BLaER1 treated with 17β-estradiol and CSF1 and Interleukin-3, amounts not matched to agents 10 nM and 100 nM (cell line): Measurements from ENCODE around the gene GRPR.
"Not testable (repeated sequence)": the region's sequence is repeated elsewhere in the genome, so short reads cannot be mapped to it uniquely, and the experiment has no call there.

Source experiments
- H3K27ac ChIP-seq, 11 experiments: shearing (Covaris generic); formaldehyde crosslinking; 2 replicates each; pipeline ENCODE4 v1.8.1; 2022
- H3K27me3 ChIP-seq, 11 experiments: shearing (Covaris generic); formaldehyde crosslinking; 2 replicates each; pipeline ENCODE4 v1.8.1; 2022
- H3K36me3 ChIP-seq, 11 experiments: shearing (Covaris generic); formaldehyde crosslinking; 2 replicates each; pipeline ENCODE4 v1.8.1; 2022
- H3K4me1 ChIP-seq, 10 experiments: shearing (Covaris generic); formaldehyde crosslinking; 2 replicates each; pipeline ENCODE4 v1.8.1; 2022
- H3K4me2 ChIP-seq, 11 experiments: shearing (Covaris generic); formaldehyde crosslinking; 2 replicates each; pipeline ENCODE4 v1.8.1; 2022
- H3K4me3 ChIP-seq, 10 experiments: shearing (Covaris generic); formaldehyde crosslinking; 2 replicates each; pipeline ENCODE4 v1.8.1; 2022
- H3K9ac ChIP-seq, 11 experiments: shearing (Covaris generic); formaldehyde crosslinking; 2 replicates each; pipeline ENCODE4 v1.8.1; 2022
- H3K9me3 ChIP-seq, 11 experiments: shearing (Covaris generic); formaldehyde crosslinking; replicated peaks in 1 of 11; 2 replicates each; pipeline ENCODE4 v1.8.1; 2022
- H4K20me1 ChIP-seq, 11 experiments: shearing (Covaris generic); formaldehyde crosslinking; 2 replicates each; pipeline ENCODE4 v1.8.1; 2022
- Cebpa-rat ChIP-seq, 11 experiments: shearing (Covaris generic); IDR thresholded peaks; 2 replicates each; pipeline ENCODE4 v1.8.1; 2022

The GRPR gene

DNA sequence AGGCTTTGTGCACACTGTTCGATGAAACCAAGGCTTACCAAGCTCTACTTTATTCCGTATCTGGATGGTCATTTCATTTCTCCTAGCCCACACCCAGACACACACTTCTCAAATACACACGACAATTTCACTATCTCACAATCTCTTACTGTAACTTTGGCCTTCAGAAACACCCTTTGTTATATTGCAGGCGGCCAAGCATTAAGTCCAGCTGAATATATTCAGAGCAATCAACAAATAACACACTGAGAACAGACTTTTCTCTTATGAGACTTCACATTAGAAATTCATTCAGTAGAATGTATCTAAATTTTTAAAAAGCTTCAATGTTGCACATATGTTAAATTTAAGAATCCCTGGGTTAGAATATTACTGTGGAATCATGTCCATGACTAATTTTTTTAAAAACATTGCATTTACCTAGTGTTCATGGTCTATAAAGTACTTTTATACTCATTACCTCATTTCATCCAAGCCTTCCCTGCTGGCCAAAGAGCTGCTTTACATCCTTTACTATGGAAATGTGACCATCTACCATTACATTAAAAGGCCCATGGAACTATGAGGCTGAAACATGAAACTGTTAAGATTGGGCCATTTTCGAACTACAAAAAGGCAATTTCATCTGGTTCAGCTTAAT is 33.4 kb downstream of the GRPR start:
- Histone ChIP-seq H4K20me1 (peaks cover 0 to 11% (median 0%) of the 10 kb centered on the region in 11 experiments; a peak in 2 of 22 replicates), H3K4me2 (no peak overlapping the region), H3K9me3 (peaks cover 0 to 3% (median 0%) of the 10 kb centered on the region in 11 experiments; a peak in 1 of 22 replicates), H3K4me1 (no peaks in the 10 kb centered on the region), H3K27ac (no peak overlapping the region), H3K36me3 (no peaks in the 10 kb centered on the region), H3K9ac (no peak overlapping the region), H3K27me3 (peaks cover 94 to 100% (median 100%) of the 10 kb centered on the region in 11 experiments), H3K4me3 (no peak overlapping the region)
- no peak for TF ChIP-seq Cebpa-rat (IDR thresholded peaks at IDR 0.05)

DNA sequence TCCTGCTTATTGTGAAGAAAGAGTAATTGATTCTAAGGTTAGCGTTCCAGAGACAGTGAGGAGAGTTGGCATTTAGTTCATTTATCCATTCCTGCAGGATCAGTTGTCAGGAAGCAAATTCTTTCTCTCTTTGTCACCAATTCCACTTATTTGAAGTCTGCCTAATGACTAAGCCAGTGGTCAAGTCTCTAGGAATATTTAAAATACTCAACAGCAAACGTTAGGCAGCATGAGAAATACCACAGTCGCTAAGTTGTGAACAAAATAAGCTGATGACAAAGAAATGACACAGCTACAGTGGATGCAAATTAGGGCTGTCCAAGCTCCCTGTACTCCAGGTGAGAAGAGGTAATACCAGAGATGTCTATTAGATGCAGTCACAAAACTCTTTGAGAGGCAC is 37.4 kb downstream of the GRPR start:
- Histone ChIP-seq H3K4me2 (no peak overlapping the region), H3K9me3 (peaks cover 0 to 22% (median 0%) of the 10 kb centered on the region in 11 experiments; a peak in 1 of 22 replicates), H3K4me3 (no peak overlapping the region), H3K4me1 (no peaks in the 10 kb centered on the region), H4K20me1 (peaks cover 0 to 14% (median 0%) of the 10 kb centered on the region in 11 experiments; a peak in 2 of 22 replicates), H3K36me3 (no peaks in the 10 kb centered on the region), H3K27me3 (peaks cover 87 to 99% (median 96%) of the 10 kb centered on the region in 11 experiments), H3K9ac (no peak overlapping the region), H3K27ac (no peak overlapping the region)
- no peak for TF ChIP-seq Cebpa-rat (IDR thresholded peaks at IDR 0.05)

DNA sequence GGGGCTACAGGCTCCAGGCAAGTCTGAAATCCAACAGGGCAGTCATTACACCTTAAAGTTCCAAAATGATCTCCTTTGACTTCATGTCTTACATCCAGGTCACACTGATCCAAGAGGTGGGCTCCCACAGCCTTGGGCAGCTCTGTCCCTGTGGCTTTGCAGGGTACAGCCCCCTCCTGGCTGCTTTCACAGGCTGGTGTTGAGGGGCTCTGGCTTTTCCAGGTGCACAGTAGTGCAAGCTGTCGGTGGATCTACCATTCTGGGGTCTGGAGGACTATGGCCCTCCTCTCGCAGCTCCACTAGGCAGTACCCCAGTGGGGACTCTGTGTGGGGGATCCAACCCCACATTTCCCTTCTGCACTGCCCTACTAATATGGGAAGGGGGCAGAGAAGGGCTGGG is 37.8 kb downstream of the GRPR start:
- H3K27ac ChIP-seq, H3K4me1 ChIP-seq, H3K4me2 ChIP-seq, H3K4me3 ChIP-seq, H3K9ac ChIP-seq, H3K36me3 ChIP-seq: not testable (repeated sequence)
- peaks cover 87 to 99% (median 96%) of the 10 kb centered on the region in 11 experiments for H3K27me3 ChIP-seq
- H4K20me1 ChIP-seq: peaks cover 0 to 14% (median 0%) of the 10 kb centered on the region in 11 experiments; a peak in 2 of 22 replicates
- H3K9me3 ChIP-seq: peaks cover 0 to 27% (median 0%) of the 10 kb centered on the region in 11 experiments; a peak in 5 of 22 replicates

DNA sequence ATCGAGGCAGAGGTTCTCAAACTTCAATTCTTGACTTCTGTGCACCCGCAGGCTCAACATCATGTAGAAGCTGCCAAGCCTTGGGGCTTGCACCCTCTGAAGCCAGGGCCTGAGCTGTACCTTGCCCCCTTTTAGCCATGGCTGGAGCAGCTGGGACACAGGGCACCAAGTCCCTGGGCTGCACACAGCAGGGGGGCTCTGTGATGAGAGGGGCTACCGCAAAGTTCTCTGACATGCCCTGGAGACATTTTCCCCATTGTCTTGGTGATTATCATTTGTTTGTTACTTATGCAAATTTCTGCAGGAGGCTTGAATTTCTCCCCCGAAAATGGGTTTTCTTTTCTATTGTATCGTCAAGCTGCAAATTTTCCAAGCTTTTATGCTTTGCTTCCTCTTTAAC is 39.0 kb downstream of the GRPR start:
- Histone ChIP-seq H3K36me3 (no peaks in the 10 kb centered on the region), H3K27me3 (peaks cover 87 to 99% (median 96%) of the 10 kb centered on the region in 11 experiments)
- no peak for TF ChIP-seq Cebpa-rat (IDR thresholded peaks at IDR 0.05)

DNA sequence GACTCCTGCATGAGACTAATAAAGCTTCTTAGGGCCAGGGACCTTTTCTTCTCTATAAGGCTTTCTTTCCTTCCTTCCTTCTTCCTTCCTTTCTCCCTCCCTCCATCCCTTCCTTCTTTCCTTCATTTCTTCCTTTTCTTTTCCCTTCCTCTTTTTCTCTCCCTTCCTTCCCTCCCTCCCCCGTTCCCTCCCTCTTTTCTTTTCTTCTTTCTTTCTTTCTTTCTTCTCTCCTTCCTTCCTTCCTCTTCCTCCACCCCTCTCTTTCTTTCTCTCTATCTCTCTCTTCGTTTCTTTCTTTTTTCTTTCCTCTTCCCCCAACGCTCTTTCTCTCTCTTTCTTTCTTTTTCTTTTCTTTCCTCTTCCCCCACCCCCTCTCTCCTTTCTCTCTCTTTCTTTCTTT is 41.4 kb downstream of the GRPR start:
- no peak overlapping the region for H3K9ac ChIP-seq
- peaks cover 0 to 14% (median 0%) of the 10 kb centered on the region in 11 experiments; a peak in 2 of 22 replicates for H4K20me1 ChIP-seq
- H3K4me3 ChIP-seq: no peak overlapping the region
- H3K36me3 ChIP-seq: no peaks in the 10 kb centered on the region
- peaks cover 0 to 46% (median 0%) of the 10 kb centered on the region in 11 experiments; a peak in 5 of 22 replicates for H3K9me3 ChIP-seq
- H3K27ac ChIP-seq: no peak overlapping the region
- no peak for TF ChIP-seq Cebpa-rat (IDR thresholded peaks at IDR 0.05)
- peaks cover 82 to 99% (median 96%) of the 10 kb centered on the region in 11 experiments for H3K27me3 ChIP-seq
- H3K4me1 ChIP-seq: no peaks in the 10 kb centered on the region
- H3K4me2 ChIP-seq: no peak overlapping the region

More for the DNA sequence above, 39.0 kb downstream of the GRPR start:
- H3K9me3 ChIP-seq: peaks cover 0 to 37% (median 0%) of the 10 kb centered on the region in 11 experiments; a peak in 5 of 22 replicates
- H3K4me1 ChIP-seq: no peaks in the 10 kb centered on the region
- H3K9ac ChIP-seq: no peak overlapping the region
- H3K4me2 ChIP-seq: no peak overlapping the region
- H4K20me1 ChIP-seq: peaks cover 0 to 14% (median 0%) of the 10 kb centered on the region in 11 experiments; a peak in 2 of 22 replicates
- no peak overlapping the region for H3K27ac ChIP-seq
- no peak overlapping the region for H3K4me3 ChIP-seq

DNA sequence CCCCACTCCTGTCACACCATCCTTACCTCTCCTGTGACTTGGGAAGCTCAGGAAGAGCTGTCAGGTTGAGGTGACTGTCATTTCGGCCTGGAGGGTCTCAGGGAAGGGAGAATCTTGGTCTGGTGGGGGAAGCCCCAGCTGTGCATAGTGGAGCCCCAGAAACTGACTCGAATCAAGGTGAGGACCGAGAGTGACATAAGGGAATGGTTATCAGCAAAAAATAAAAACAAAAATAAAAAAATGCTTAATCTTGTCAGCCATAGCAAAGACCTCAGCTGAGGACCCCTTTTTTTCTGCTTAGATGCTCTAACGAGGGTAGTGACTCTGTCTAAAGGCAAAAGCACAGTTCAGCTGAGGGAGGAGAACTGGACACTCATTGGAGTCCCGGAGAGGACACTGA is 43.8 kb downstream of the GRPR start, which contains the start of gene MAGEB17:
Gene MAGEB17 (plus strand): TSS at position 301 of the 400 bp plus-strand sequence. CDS start 2,902 bp downstream, outside the sequence.
- Histone ChIP-seq H3K4me1 (no peaks in the 10 kb centered on the region), H3K9me3 (peaks cover 0 to 41% (median 0%) of the 10 kb centered on the region in 11 experiments; a peak in 6 of 22 replicates), H3K4me2 (no peak within 1 kb of the TSS), H4K20me1 (no peaks in the 10 kb centered on the region; a peak in 1 of 22 replicates), H3K9ac (no peak within 1 kb of the TSS), H3K4me3 (no peak within 1 kb of the TSS), H3K36me3 (no peaks in the 10 kb centered on the region), H3K27ac (no peak within 1 kb of the TSS), H3K27me3 (peaks cover 78 to 99% (median 96%) of the 10 kb centered on the region in 11 experiments)
- no peak for TF ChIP-seq Cebpa-rat (IDR thresholded peaks at IDR 0.05)

DNA sequence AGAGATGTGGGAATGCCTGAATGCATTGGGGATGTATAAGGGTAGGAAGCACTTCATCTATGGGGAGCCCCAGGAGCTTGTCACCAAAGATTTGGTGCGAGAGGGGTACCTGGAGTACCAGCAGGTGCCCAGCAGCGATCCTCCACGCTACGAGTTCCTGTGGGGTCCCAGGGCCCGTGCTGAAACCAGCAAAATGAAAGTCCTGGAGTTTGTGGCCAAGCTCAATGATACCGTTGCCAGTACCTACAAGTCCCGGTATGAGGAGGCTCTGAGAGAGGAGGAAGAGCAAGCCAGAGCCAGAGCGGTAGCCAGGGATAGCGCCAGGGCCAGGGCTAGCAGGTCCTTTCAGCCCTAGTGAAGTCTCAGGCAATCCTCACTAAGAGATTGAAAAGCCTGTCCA is 47.7 kb downstream of the GRPR start:
- H3K4me3 ChIP-seq: no peak overlapping the region

DNA sequence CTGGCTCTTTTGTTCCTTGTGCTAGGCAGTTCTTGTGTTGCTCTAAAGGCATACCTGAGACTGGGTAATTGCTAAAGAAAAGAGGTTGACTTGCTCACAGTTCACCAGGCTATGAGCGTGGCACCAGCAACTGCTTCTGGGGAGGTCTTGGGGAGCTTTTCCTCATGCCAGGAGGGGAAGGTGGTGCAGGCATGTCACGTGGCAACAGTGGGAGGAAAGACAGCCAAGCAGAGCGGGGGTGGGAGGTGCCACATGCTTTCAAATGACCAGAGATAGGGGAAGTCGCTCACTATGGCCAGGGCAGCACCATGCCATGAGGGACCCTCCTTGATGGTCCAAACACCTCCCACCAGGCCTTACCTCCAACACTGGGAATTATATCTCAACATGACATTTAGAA is 48.6 kb downstream of the GRPR start:
- Histone ChIP-seq H3K36me3 (no peaks in the 10 kb centered on the region), H3K27ac (no peak overlapping the region), H3K4me3 (no peak overlapping the region), H3K27me3 (peaks cover 85 to 100% (median 100%) of the 10 kb centered on the region in 11 experiments), H3K9ac (no peak overlapping the region), H3K4me1 (no peaks in the 10 kb centered on the region), H3K4me2 (no peak overlapping the region), H3K9me3 (peaks cover 0 to 21% (median 0%) of the 10 kb centered on the region in 11 experiments; a peak in 3 of 22 replicates), H4K20me1 (no peaks in the 10 kb centered on the region; a peak in 1 of 22 replicates)
- TF ChIP-seq Cebpa-rat (IDR thresholded peaks at IDR 0.05): no peak

More for the DNA sequence above, 47.7 kb downstream of the GRPR start:
- Histone ChIP-seq H3K27me3 (peaks cover 89 to 100% (median 100%) of the 10 kb centered on the region in 11 experiments), H3K27ac (no peak overlapping the region), H3K36me3 (no peaks in the 10 kb centered on the region), H3K9me3 (peaks cover 0 to 30% (median 0%) of the 10 kb centered on the region in 11 experiments; a peak in 7 of 22 replicates), H3K4me2 (no peak overlapping the region), H4K20me1 (no peaks in the 10 kb centered on the region; a peak in 1 of 22 replicates), H3K9ac (no peak overlapping the region), H3K4me1 (no peaks in the 10 kb centered on the region)
- TF ChIP-seq Cebpa-rat (IDR thresholded peaks at IDR 0.05): no peak

DNA sequence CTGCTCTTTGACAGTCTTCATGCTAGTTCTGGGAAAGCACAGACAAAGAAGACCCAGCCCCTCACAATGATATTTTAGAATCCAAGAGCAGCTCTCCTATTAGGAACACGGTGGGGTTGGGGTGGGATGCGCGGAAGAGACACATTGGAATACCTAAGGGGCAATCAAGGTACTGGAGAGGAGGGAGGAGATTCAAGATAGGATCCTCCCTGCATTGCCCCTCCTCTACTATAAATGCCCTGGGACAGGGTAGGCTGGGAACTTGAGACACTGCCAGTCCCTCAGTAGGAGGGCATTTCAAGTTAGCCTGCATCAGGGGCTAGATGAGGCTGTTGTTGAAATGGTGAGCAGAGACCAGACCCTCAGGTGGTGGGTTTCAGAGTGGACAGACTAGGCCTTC is 49.0 kb downstream of the GRPR start:
- no peak overlapping the region for H3K27ac ChIP-seq
- H3K4me2 ChIP-seq: no peak overlapping the region
- peaks cover 0 to 4% (median 0%) of the 10 kb centered on the region in 10 experiments; a peak in 1 of 20 replicates for H3K4me1 ChIP-seq
- no peaks in the 10 kb centered on the region; a peak in 1 of 22 replicates for H4K20me1 ChIP-seq
- peaks cover 85 to 100% (median 100%) of the 10 kb centered on the region in 11 experiments for H3K27me3 ChIP-seq
- no peaks in the 10 kb centered on the region for H3K36me3 ChIP-seq
- H3K9me3 ChIP-seq: peaks cover 0 to 19% (median 0%) of the 10 kb centered on the region in 11 experiments; a peak in 3 of 22 replicates
- no peak for TF ChIP-seq Cebpa-rat (IDR thresholded peaks at IDR 0.05)
- no peak overlapping the region for H3K9ac ChIP-seq
- no peak overlapping the region for H3K4me3 ChIP-seq
